Epidermal melanocyte (primary cell): ENCODE data around the gene AMBRA1.
"Not testable (repeated sequence)": the region's sequence is repeated elsewhere in the genome, so short reads cannot be mapped to it uniquely, and the experiment has no call there.

Experiments used
- DNase-seq: peaks from one replicate; pipeline ENCODE4 v3.0.0; 2011; ENCODE audit warnings: low spot score; ENCODE audit not compliant: insufficient read length

AMBRA1 gene

DNA sequence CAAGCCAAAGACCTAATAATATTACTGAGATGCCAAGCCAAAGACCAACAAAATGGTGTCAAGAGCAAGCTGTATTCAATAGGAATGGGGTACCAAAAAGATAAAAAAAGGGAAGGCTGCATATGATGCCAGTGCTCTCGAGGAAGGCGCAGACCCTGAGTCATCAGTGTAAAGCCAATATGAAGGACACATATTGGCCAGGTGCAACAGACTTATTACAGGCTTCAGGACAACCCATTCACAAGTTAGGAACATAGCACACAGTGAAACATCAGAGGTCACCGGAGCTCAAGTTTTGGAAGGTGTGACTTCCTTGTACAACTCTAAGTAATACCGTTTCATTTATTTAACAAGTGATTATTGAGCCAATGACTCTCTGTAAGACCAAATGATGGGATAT, 58.1 kb downstream of the AMBRA1 start:
- DNase-seq: no peak

DNA sequence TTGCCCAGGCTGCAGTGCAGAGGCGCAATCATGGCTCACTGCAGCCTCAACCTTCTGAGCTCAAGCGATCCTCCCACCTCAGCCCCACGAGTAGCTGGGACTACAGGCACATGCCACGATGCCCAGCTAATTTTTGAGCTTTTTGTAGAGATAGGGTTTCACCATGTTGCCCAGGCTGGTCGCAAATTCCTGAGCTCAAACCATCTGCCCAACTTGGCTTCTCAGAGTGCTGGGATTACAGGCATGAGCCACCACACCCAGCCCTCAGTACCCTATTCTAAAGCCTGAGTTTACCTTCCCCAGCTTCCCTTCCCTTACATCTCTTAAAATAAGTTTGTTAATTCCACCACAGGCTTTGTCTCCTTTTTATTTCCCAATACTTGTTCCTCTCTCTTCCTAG, 59.1 kb downstream of the AMBRA1 start:
- DNase-seq: no peak

DNA sequence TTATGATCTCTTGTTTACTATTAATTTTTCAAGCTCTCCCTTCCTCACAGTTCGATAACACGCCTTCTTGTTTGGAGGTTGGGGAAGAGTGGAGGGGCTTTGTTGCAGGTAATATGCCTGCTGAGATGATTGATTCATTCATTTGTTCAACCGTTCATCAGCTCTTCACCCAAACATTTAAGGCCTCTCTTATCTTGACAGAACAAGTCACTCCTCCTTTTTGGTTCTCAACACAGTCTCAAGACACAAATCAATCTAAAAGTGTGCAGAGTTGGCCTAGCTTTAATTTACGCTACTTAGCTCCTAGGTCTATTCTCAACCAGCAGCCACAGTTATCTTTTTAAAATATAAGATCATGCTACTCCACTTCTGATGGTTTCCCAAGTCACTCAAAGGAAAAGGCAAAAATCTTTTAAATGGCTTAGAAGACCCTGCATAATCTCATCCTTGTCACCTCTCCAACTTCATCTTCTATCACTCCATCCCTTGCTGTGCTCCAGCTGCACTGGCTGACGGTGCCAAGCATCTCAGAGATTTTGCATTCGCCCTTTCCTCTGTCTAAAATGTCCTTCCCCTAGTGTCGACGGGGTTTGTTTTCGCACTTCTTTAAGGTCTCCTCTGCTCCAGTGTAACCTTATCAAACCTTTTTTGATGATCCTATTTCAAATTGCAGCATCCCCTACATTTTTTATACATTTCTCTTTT, 60.3 kb downstream of the AMBRA1 start:
- DNase-seq: no peak

DNA sequence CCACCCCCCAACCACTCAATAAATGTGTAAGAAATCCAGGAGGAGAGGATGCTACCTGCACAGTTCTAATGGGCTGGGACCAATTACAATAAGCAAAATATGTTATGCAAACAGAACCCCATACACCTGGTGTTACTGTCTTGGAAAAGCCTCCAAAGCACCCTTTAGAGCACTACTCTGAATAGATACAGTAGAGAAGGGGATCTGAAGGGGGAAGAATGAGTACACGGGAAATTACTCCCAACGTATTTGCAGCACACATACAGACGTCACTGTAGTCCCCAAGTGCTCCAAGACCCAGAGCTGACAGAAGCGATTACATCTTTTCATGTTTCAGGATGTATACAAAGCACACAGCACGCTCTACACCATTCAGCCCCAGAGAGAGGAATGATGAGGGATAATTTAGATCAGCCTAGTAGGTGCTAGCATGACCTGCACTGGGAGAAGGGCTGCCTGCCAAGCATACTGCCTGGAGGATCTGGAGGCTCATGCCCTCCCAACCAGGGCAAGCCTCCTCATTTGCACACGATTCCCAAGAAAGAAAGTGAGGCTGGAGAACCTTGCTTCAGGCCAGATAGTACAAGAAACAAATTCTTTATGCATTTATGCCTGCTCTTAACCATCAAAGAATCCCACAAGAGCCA, 63.8 kb downstream of the AMBRA1 start:
- no peak for DNase-seq

DNA sequence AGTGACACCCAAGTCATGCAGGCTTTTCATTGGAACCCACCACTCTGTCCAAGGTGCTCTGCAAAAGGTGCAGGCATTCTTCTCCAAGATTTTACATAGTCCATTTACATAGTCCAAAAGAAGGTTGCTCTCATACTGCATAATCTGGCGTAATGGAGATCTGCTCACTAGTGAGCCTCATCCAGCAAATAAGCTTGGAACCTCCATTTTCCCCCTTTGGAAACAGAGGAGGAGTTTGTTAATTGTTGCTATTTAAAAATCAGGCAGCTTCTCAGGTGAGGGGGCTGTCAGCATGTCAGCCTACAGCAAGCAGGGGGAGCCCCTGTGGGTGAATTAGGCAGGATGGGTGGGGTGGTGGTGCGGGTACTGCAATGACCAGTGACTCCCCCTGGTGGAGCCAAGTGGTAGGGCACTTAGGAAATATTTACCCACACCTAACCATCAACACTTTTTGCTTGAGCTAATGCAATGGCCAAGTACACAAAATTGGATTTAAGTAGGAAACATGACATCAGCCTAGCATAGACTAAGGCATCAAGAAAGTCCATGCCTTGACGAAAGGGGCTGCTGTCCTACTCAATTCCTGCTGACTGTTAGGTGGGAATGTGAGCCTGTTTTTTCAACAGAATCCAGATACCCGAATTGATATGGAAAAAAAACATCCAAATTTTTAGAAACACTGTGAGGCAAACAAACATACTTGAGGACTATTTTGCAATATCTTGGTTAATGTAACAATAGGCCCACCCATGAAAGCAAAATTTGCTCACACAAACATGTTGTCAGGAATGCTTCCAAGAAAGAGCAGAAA, 64.5 kb downstream of the AMBRA1 start:
- DNase-seq: peak; percentile 49

DNA sequence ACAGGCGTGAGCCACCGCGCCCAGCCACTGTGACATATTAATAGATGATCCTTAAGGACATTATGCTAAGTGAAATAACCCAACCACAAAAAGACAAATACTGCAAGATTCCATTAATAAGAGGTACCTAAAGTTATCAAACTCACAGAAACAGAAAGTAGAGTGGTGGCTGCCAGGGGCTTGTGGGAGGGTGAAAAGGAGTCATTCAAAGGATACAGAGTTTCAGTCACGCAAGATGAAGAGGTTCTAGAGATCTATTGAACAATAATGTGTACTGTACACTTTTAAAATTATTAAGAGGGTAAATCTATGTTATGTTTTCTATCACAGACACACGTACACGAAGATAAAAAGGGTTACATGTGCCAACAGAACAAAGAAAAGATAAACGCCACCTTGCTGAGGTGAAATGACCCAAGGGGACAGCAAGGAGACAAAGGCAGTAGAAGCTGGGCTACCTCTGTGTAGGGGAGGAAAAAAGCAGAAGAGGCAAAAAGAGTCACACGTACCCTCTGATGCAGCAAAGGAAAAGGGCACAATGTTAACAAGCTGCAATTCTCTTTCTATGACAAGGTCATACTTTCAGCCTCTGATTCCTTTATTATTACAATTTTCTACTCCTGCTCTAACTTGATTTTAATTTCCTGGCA, 65.3 kb downstream of the AMBRA1 start:
- no peak for DNase-seq

DNA sequence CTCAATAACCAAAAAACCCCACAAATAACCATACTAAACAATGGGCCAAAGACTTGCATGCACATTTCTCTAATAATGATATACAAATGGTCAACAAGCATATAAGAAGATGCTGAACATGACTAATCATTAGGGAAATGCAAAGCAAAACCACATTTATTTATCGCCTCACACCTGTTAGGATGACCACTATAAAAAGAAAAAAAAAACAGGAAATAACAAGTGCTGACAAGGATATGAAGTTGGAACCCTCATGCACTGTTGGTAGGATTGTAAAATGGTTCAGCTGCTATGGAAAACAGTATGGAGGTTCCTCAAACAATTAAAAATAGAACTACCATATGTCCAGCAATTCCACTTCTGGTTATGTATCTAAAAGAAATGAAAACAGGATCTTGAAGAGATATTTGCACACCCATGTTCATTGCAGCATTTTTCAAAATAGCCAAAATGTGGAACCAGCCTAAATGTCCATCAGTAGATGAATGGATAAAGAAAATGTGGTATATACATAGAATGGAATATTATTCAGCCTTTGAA, 66.2 kb downstream of the AMBRA1 start:
- no peak for DNase-seq

DNA sequence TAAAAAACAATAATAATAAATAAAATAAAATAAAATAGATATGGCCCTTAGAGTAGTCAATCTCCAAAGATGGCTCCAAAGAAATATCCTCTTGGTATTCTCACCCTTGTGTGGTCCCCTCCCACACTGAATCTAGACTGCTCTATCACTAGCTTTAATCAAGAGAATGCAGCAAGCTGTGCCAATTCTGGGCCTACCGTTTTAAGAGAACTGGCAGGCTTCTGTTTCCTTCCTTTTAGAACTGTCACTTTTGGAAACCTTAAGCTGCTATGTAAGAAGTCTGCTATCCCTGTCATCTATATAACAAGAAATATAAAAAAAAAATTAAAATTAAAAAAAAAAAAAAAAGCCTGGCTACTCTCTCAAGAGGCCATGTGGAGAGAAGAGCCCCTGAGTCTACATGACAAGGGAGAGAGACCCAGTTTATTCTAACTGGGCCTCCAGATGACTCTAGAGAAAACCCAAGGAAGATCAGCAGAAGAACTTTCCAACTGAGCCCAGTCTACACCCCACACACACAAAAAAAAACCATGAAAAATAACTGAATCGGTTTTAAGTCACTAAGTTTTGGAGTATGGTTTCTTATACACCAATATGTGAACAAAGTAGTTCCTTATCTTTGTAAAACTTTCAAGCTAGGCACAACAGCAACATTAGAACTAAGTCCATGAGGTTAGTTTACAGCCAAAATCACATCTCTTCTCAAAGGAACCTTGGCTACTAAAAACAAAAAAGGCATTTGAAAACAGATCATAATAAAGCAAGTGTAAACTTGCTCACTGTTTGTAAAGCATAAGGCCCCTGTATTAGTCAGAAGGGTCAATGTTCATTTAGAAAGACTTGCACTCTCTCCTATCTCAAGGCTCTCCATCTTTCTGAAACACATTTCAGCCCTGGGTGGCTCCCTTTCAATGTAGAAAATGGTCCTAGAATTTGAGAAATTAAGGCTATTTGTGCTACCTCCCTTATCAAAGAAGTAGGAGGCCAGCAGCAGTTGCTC, 67.3 kb downstream of the AMBRA1 start:
- no peak for DNase-seq

DNA sequence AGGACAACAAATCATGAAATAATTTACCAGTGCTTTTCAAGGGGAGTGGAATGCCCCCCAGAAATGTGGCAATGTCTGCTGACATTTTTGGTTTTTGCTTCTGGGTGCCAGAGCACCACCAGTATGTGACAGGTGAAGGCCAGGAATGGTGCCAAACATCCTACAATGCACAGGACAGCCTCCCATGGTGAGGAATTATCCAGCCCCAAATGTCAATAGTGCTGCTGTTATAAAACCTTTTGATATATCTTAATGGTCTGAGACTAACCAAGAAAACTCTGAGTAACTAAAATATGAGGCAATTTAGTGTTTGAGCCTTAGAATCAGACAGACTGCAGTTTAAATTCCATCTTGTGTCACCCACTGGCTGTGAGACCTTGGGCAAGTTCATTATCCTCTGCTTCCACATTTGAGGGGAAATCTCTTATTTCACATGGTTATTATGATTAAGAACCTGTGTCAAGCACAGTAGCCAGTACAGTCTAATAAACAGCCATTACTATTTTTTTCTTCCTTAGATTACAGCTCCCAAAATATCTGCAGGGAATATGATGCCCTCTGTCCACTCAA, 69.5 kb downstream of the AMBRA1 start:
- DNase-seq: no peak

DNA sequence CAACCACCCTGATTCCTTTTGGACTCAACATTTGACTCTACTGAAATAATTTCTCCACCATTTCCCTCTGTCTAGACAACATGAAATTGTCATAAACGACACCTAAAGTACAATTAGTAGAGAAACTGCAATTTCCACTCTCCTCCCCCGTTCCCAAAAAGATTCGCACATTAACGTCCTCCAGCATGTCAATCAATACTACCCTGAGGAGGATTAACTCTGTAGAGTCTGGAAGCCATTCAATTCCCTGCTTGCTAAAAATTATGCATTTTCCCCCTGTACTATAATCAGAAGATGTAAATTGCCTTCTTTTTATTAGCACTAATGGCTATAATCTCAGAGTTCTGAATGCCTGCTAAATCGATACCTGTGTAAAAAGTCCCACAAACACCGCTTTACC, 70.5 kb downstream of the AMBRA1 start:
- DNase-seq: no peak

DNA sequence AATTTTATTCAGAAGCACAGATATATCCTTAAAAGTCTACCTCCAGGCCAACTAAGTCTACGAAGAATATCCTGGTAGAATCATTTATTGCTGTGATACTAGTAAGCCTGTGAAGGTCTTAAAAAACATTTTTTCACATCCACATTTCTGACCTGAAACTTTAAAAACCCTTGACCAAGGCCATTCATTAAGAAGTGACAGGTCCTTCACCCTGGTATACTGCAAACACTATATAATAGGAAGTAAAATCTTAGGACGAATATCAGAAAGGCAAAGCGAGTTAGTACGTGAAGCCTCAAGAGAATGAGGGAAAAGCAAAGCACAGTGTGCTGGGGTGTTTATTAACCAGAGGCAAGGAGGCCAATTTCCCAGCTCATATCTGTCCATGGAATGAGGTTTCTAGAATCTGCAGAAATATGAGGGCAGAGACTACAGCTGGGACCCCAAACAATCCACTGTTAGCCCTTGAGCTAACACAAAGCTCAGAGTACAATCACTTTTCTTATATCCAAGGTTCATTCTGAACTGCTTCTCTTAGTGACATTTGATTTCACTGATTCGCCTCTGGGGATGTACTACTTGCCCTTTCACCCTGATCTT, 71.0 kb downstream of the AMBRA1 start:
- DNase-seq: no peak

DNA sequence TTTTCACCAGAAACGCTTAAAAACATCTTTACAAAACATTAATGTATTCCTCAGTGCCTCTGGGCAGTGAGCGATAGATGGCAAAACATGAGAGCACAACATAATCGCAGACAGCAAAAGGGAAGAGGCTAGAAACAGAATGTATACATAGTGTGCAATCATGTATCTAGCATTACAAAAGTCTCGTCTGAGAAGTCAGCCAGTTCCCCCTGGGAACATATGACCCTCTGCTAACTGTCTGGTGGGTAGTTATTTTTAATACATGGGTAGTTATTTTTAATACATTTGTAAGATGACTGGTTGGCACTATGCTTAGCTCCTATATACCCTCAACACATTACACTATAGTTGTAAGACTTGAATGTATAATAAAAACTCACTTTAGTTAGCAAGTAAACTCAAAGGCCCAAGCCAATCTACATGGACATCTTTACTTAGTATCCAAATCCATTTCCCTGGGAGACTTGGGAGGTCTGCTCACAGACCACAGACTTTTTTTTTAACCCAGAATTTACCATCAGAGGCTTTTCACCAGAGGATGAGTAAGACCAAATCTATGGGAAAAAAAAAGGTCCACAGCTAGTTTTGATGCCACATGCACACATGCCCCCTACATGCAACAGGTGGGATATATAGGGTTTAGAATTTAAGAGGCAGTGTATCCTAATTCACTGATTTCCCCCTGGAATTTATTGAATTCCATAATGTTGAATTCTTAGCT, 71.7 kb downstream of the AMBRA1 start:
- no peak for DNase-seq

DNA sequence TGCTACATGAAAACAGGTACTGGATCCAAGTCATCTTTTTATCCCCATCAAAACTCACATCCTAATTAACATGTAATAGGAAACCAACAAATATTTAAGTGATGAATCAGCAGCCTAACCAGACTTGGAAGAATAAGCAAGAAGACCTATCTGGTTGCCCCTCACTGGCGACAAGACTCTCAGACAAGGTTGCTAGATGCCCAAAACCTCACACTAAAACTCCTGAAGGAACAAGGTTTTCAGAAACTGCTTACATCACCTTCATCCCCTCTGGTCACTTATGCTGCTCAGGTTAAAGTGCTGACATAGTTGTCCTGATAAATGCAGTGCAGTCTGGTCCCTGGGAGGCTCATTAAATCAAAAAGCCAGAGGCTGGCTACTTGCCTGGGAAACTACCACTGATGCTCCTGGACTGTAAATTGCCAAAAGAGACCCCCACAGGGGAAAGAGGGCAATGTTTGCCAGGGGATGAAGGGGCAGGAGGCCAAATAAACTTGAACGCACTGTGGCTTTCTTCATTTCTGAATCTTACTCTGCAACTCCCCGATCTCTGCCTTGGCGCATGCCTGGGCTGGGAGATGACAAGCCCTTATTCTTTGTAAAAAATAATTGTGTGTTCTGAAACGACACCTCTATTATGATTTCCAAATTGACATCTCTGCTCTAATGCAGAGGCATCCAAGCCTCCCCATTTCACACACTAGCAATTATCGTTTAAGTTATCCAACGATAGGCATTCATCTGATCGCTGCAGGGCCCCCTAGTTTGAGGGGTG, 72.7 kb downstream of the AMBRA1 start:
- DNase-seq: no peak

DNA sequence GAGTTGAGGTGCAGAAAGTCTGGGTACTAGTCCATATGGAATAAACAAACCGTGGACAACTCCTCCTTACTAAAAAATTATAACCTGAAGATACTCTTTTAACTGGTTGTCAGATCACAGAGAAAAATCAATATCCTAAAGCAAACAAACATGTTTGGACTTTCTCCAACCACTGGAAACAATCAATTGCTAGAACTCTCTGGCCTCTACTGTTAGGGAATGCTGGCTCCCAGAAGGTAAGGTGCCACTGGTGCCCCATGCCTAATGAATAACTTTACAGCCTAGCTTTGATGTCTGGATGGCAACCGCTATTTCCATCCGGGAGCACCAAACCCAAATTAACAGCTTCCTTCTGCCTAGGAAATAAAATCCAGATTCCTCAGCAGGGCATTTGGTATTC, 74.5 kb downstream of the AMBRA1 start:
- no peak for DNase-seq

DNA sequence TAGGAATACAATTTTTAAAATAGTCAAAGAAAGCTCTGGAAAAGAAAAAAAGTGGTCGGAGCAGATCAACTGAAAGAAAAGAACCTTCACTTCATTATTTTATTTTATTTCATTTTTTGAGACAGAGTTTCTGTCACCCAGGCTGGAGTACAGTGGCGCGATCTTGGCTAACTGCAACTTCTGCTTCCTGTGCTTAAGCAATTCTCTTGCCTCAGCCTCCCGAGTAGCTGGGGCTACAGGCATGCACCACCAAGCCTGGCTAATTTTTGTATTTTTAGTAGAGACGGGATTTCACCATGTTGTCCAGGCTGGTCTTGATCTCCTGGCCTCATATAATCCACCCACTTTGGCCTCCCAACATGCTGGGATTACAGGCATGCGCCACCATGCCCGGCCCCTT, 74.9 kb downstream of the AMBRA1 start:
- DNase-seq: not testable (repeated sequence)

DNA sequence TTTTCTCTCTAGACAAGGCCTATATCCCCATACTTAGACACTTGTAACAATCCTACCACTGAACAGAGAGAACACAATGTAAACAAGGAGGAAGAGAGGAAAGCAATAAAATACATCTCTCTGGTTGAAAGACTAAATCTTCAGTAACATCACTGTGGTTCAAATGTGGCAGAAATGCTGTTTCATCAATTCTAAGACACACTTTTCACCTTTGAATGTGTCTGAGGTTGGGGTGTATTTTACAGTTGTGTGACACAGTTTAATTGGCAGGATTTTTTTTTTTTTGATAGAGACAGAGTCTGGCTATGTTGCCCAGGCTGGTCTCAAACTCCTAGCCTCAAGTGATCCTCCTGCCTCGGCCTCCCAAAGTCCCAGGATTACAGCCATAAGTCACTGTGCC, 79.5 kb downstream of the AMBRA1 start:
- DNase-seq: no peak

DNA sequence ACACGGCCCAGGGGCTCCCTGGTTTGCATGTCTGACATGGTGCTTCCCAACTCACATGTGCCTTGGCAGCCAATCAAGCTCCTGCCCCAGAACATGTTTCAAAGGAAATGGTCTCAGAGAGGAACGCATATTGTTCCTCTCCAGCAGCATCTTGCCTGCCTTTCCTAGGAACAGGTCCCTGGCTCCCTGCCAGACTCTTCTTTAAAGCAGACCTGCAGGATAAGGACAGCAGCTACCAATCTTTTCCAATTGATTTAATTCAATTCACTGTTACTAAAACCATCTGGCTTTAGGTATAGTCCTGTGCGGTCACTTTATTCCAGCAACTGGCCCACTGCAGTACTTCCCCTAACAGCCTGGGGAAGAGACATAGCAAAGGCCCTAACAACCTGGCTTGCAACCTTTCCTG, 79.9 kb downstream of the AMBRA1 start:
- no peak for DNase-seq

DNA sequence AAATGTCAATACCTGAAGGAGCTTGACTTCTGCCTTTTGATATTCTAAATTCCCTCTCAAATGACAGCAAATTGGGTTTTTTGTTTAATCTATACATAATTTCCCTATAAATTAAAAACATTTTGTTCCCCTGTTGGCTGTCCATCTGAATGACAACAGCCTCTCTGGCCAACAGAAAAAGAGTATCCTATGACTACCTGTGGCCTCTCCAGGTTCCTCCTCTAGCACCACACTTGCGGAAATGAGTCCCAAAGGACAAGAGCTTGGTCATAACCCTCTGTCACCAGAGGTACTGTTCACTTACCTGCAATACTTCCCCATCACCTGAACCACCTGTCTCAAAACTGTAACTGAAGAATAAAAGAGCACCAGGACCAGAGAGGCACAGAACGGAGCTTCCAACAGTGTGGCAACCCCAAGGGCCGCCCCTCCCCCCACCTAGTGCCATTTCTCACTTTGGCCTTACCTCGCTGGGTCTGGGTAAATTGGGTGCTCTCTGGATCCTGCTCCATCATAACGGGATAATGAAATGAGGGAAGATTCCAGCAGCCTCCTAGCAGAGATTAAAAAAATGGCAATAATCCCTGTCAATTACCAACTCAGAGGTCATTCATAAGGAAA, 81.5 kb downstream of the AMBRA1 start:
- no peak for DNase-seq
